Breast epithelium (tissue), 4 donors: Measurements from ENCODE around the gene UGT3A1. TPM values are rescaled to one million over a fixed set of nuclear protein-coding genes. Genes with fewer than 3 reads are reported as not detected.

ENCODE experiments used
- DNase-seq, 2 donors: peaks; one replicate each; pipeline ENCODE4 v3.0.0-alpha.2; 2019; ENCODE audit warnings: low spot score in 2 of 2
- H3K27ac ChIP-seq, 2 donors: fragments of 200-600 bp; sonication (generic) in 1 of 2; one replicate each; pipeline ENCODE4 v1.5.1; 2016 to 2019; ENCODE audit warnings: mild to moderate bottlenecking in 1 of 2
- H3K27me3 ChIP-seq, 2 donors: fragments of 200-600 bp; sonication (generic) in 1 of 2; one replicate each; pipeline versions ENCODE4 v1.5.1 to v1.6.0; 2017 to 2019; ENCODE audit warnings: control low read depth in 1 of 2, mild to moderate bottlenecking in 1 of 2
- H3K36me3 ChIP-seq: fragments of 200-600 bp; one replicate; pipeline ENCODE4 v1.5.1; 2019
- H3K4me1 ChIP-seq, 2 donors: fragments of 200-600 bp; sonication (generic); one replicate each; pipeline ENCODE4 v1.5.1; 2016 to 2019; ENCODE audit warnings: control low read depth in 1 of 2
- H3K4me3 ChIP-seq, 3 donors: fragments of 200-600 bp; sonication (generic); 1 replicate in 2 of 3; 2 replicates in 1 of 3; pipeline ENCODE4 v1.5.1; 2016 to 2019; ENCODE audit warnings: mild to moderate bottlenecking in 3 of 3, moderate library complexity in 2 of 3
- H3K9me3 ChIP-seq, 2 donors: fragments of 200-600 bp; sonication (generic) in 1 of 2; one replicate each; pipeline ENCODE4 v1.5.1; 2016 to 2019; ENCODE audit warnings: control low read depth in 1 of 2
- CTCF ChIP-seq, 3 donors: fragments of 450-650 bp; IDR thresholded peaks; one replicate each; pipeline ENCODE4 v1.5.1; 2016 to 2017; ENCODE audit warnings: antibody characterized with exemption in 3 of 3, mild to moderate bottlenecking in 3 of 3, moderate library complexity in 3 of 3
- POLR2A ChIP-seq: fragments of 450-650 bp; IDR thresholded peaks from one replicate; pipeline ENCODE4 v1.6.1; 2016; ENCODE audit warnings: antibody characterized with exemption, mild to moderate bottlenecking, moderate library complexity
- POLR2AphosphoS5 ChIP-seq, 3 donors: sonication (generic); formaldehyde crosslinking; IDR thresholded peaks; one replicate each; pipeline ENCODE4 v1.6.1; 2017; ENCODE audit warnings: antibody characterized with exemption in 3 of 3
- intact Hi-C: fragments of 100-400 bp; cut with DNase I; formaldehyde crosslinking; loops from one replicate; pipeline ENCODE4 v1.15.1; 2023; ENCODE audit warnings: low total_unique reads
- total RNA-seq, 3 donors: library from RNA; depleted of rRNA; stranded (reverse); fragments of >200 nt; gene quantifications; one replicate each; pipeline ENCODE4 v1.1.0, GENCODE V29; 2016

The UGT3A1 gene
- total RNA-seq, 3 donors from 2014 or later, result not detected

GRCh38 chr5:35947085-35947484 is 44.1 kb downstream of the UGT3A1 start:
- intact Hi-C loops, result no loop called here
- Histone ChIP-seq H3K9me3 (no peaks in the 10 kb centered on the region), H3K4me1 (no peaks in the 10 kb centered on the region), H3K36me3 (no peaks in the 10 kb centered on the region), H3K27ac (no peak overlapping the region), H3K4me3 (no peak overlapping the region), H3K27me3 (no peaks in the 10 kb centered on the region)
- no peak for DNase-seq
- no peak for TF ChIP-seq POLR2A
- TF ChIP-seq CTCF (IDR thresholded peaks at IDR 0.05), result no peak
- TF ChIP-seq POLR2AphosphoS5 (IDR thresholded peaks at IDR 0.05), result no peak

- intact Hi-C loops, result loop anchor here (5.0 kb wide), 1 partner anchor 518 kb away; no protein-coding TSS in a partner anchor
- no peaks in the 10 kb centered on the region for H3K27me3 ChIP-seq
- no peaks in the 10 kb centered on the region for H3K36me3 ChIP-seq
- H3K4me3 ChIP-seq, result no peak overlapping the region
- H3K4me1 ChIP-seq, result no peaks in the 10 kb centered on the region
- no peak for DNase-seq
- TF ChIP-seq POLR2AphosphoS5 (IDR thresholded peaks at IDR 0.05) (no peak), CTCF (IDR thresholded peaks at IDR 0.05) (no peak), POLR2A (no peak)
- no peak overlapping the region for H3K27ac ChIP-seq
- H3K9me3 ChIP-seq, result no peaks in the 10 kb centered on the region
Observed at GRCh38 chr5:35939639-35940038, 51.6 kb downstream of the UGT3A1 start.

GRCh38 chr5:35938568-35939227 is 52.5 kb downstream of the UGT3A1 start, which contains the start of gene CAPSL:
TSS of gene CAPSL (minus strand) at chr5:35938622. CDS start at chr5:35921120, 17,502 bp downstream.
- H3K27me3 ChIP-seq, result no peaks in the 10 kb centered on the region
- H3K27ac ChIP-seq, result no peak within 1 kb of the TSS
- no peaks in the 10 kb centered on the region for H3K4me1 ChIP-seq
- intact Hi-C loops, result loop anchor here (5.0 kb wide), 1 partner anchor 519 kb away; no protein-coding TSS in a partner anchor
- no peaks in the 10 kb centered on the region for H3K9me3 ChIP-seq
- H3K4me3 ChIP-seq, result no peak within 1 kb of the TSS
- TF ChIP-seq CTCF (IDR thresholded peaks at IDR 0.05) (no peak), POLR2AphosphoS5 (IDR thresholded peaks at IDR 0.05) (no peak), POLR2A (no peak)
- H3K36me3 ChIP-seq, result no peaks in the 10 kb centered on the region
- peak in 1 of 2 donors; percentile 43 for DNase-seq

GRCh38 chr5:35926389-35927051 is 64.7 kb downstream of the UGT3A1 start:
- no peaks in the 10 kb centered on the region for H3K36me3 ChIP-seq
- TF ChIP-seq POLR2A (no peak), CTCF (IDR thresholded peaks at IDR 0.05) (peak; percentile 75 to 87 (median 78))
- no peak for DNase-seq
- no peak overlapping the region for H3K27ac ChIP-seq
- intact Hi-C loops, result loop anchor here (10.0 kb wide), 1 partner anchor 152 kb away; no protein-coding TSS in a partner anchor
- H3K9me3 ChIP-seq, result no peaks in the 10 kb centered on the region
- H3K4me1 ChIP-seq, result no peaks in the 10 kb centered on the region
- peak overlapping the region in 1 of 3 donors; percentile 23 for H3K4me3 ChIP-seq
- peaks cover 0 to 40% of the 10 kb centered on the region in 2 donors for H3K27me3 ChIP-seq
